HCT116 (cell line): ENCODE data around the gene THSD4. TPM values are rescaled to one million over a fixed set of nuclear protein-coding genes. Genes with fewer than 3 reads are reported as not detected.

Source experiments
- ATAC-seq: fragments of 200-7000 bp; cut with Tn5 transposase; 2 replicates; pipeline ENCODE4 v1.9.1; 2020; ENCODE audit warnings: mild to moderate bottlenecking, moderate library complexity
- BruUV-seq: library from RNA; stranded (reverse); fragments of 400-500 nt; replicated peaks from 2 replicates; lab custom pipeline; 2021; lab: Mats Ljungman, UMichigan
- CTCF ChIA-PET: fragments of 300-600 bp; sonication (Branson Sonifier 250); formaldehyde crosslinking; loops from one replicate; lab custom pipeline; 2021; ENCODE audit warnings: antibody characterized with exemption; lab: Charles Lee
- POLR2A ChIA-PET: fragments of 300-600, 350-600 bp; sonication (Branson Sonifier 250); formaldehyde crosslinking; loops from one replicate; lab custom pipeline; 2021; ENCODE audit warnings: antibody characterized with exemption; lab: Charles Lee
- RAD21 ChIA-PET, 2 experiments: fragments of 300-600 bp; sonication (Branson Sonifier 250); formaldehyde crosslinking; loops; one replicate each; lab custom pipeline; 2023; ENCODE audit warnings: low total read pairs in 2 of 2; ENCODE audit not compliant: uncharacterized antibody in 2 of 2, unreplicated experiment in 2 of 2, low non-redundant PET in 1 of 2; lab: Charles Lee
- DNase-seq: peaks from one replicate; pipeline ENCODE4 v3.0.0-alpha.2; 2010; ENCODE audit warnings: low read depth, low spot score
- H2AFZ ChIP-seq: fragments of 200-600 bp; shearing (Covaris generic), sonication (generic); 2 replicates; pipeline ENCODE4 v1.6.1; 2017; ENCODE audit warnings: low read depth, mixed run types, mixed read lengths, antibody characterized with exemption, low read length; ENCODE audit not compliant: poor library complexity, severe bottlenecking
- H3K27ac ChIP-seq: 2 replicates; pipeline ENCODE4 v1.5.1; 2012; ENCODE audit warnings: low read depth, low read length
- H3K27me3 ChIP-seq: fragments of 200-600 bp; sonication (generic); 2 replicates; pipeline ENCODE4 v1.6.1; 2016; ENCODE audit warnings: mixed run types, low read length, mixed read lengths; ENCODE audit not compliant: insufficient read depth
- H3K36me3 ChIP-seq, 2 experiments: fragments of 200-500 bp in 1 of 2; fragments of 200-600 bp in 1 of 2; sonication (Bioruptor generic) in 1 of 2; sonication (generic) in 1 of 2; 2 replicates each; pipeline versions ENCODE4 v1.5.1 to v1.6.1; 2014 to 2016; ENCODE audit warnings: low read length in 2 of 2, inconsistent platforms in 1 of 2, mixed read lengths in 1 of 2, mixed run types in 1 of 2; ENCODE audit not compliant: insufficient read depth in 2 of 2, control insufficient read depth in 1 of 2
- H3K4me1 ChIP-seq, 2 experiments: fragments of 200-600 bp in 1 of 2; sonication (generic) in 1 of 2; 2 replicates each; pipeline versions ENCODE4 v1.5.1 to v1.6.1; 2012 to 2017; ENCODE audit warnings: low read length in 2 of 2, inconsistent platforms in 1 of 2, mild to moderate bottlenecking in 1 of 2, mixed read lengths in 1 of 2, mixed run types in 1 of 2, moderate library complexity in 1 of 2; ENCODE audit not compliant: insufficient read depth in 2 of 2, control insufficient read depth in 1 of 2
- H3K4me2 ChIP-seq: fragments of 200-600 bp; sonication (generic); 2 replicates; pipeline ENCODE4 v1.6.1; 2017; ENCODE audit warnings: mixed run types, low read length, mixed read lengths
- H3K4me3 ChIP-seq, 2 experiments: fragments of 200-600 bp in 1 of 2; sonication (generic) in 1 of 2; replicated peaks in 1 of 2; 2 replicates each; pipeline ENCODE4 v1.5.1; 2011 to 2016; ENCODE audit warnings: low read length in 2 of 2, control low read depth in 1 of 2, low read depth in 1 of 2, mild to moderate bottlenecking in 1 of 2, mixed read lengths in 1 of 2, mixed run types in 1 of 2
- H3K79me2 ChIP-seq: fragments of 200-600 bp; sonication (generic); 2 replicates; pipeline ENCODE4 v1.6.1; 2017; ENCODE audit warnings: mild to moderate bottlenecking, mixed run types, low read length, moderate library complexity, mixed read lengths; ENCODE audit not compliant: insufficient read depth
- H3K9ac ChIP-seq: fragments of 200-600 bp; sonication (generic); 2 replicates; pipeline ENCODE4 v1.6.1; 2016; ENCODE audit warnings: low read length, mixed read lengths
- H3K9me2 ChIP-seq: fragments of 200-600 bp; sonication (generic), shearing (Covaris generic); 2 replicates; pipeline ENCODE4 v1.6.1; 2017; ENCODE audit warnings: mixed run types, mild to moderate bottlenecking, moderate library complexity; ENCODE audit not compliant: insufficient read depth
- H3K9me3 ChIP-seq, 2 experiments: fragments of 200-500 bp in 1 of 2; fragments of 200-600 bp in 1 of 2; sonication (Bioruptor generic) in 1 of 2; sonication (generic) in 1 of 2; 2 replicates each; pipeline ENCODE4 v1.6.1; 2014 to 2017; ENCODE audit warnings: low read length in 2 of 2, mixed read lengths in 2 of 2, inconsistent platforms in 1 of 2, low read depth in 1 of 2, mild to moderate bottlenecking in 1 of 2, mixed run types in 1 of 2, moderate library complexity in 1 of 2; ENCODE audit not compliant: control insufficient read depth in 1 of 2, insufficient read depth in 1 of 2
- H4K20me1 ChIP-seq: fragments of 200-600 bp; sonication (generic), shearing (Covaris generic); 2 replicates; pipeline ENCODE4 v1.6.1; 2017; ENCODE audit warnings: mixed run types, mild to moderate bottlenecking, moderate library complexity; ENCODE audit not compliant: insufficient read depth
- CBX3 ChIP-seq: IDR thresholded peaks from 2 replicates; pipeline ENCODE4 v1.6.1; 2012; ENCODE audit warnings: low read depth
- CEBPB ChIP-seq: IDR thresholded peaks from 2 replicates; pipeline ENCODE4 v1.6.1; 2012; ENCODE audit warnings: low read depth
- CTCF ChIP-seq, 3 experiments: fragments of 200-600 bp in 1 of 3; sonication (generic) in 1 of 3; IDR thresholded peaks in 2 of 3; conservative IDR thresholded peaks in 1 of 3; 2 replicates each; pipeline ENCODE4 v1.5.1; 2012 to 2017; ENCODE audit warnings: low read depth in 2 of 3, low read length in 2 of 3, antibody characterized with exemption in 1 of 3, borderline replicate concordance in 1 of 3, control low read depth in 1 of 3, mild to moderate bottlenecking in 1 of 3, mixed read lengths in 1 of 3, mixed run types in 1 of 3, moderate library complexity in 1 of 3; ENCODE audit not compliant: insufficient read depth in 1 of 3
- EGR1 ChIP-seq: IDR thresholded peaks from 2 replicates; pipeline ENCODE4 v1.6.1; 2012; ENCODE audit warnings: low read depth
- ELF1 ChIP-seq: IDR thresholded peaks from 2 replicates; pipeline ENCODE4 v1.6.1; 2012; ENCODE audit warnings: low read depth, borderline replicate concordance
- EZH2 ChIP-seq: fragments of 200-600 bp; sonication (generic); IDR thresholded peaks from 2 replicates; pipeline ENCODE4 v1.6.1; 2017; ENCODE audit warnings: antibody characterized with exemption, mixed run types
- FOSL1 ChIP-seq: IDR thresholded peaks from 2 replicates; pipeline ENCODE4 v1.6.1; 2012; ENCODE audit warnings: low read depth
- JUND ChIP-seq: IDR thresholded peaks from 2 replicates; pipeline ENCODE4 v1.6.1; 2012
- MAX ChIP-seq: IDR thresholded peaks from 2 replicates; pipeline ENCODE4 v1.6.1; 2012
- POLR2A ChIP-seq: IDR thresholded peaks from 2 replicates; pipeline ENCODE4 v1.7.0; 2011; ENCODE audit warnings: borderline replicate concordance; ENCODE audit not compliant: insufficient read depth, insufficient read length; ENCODE audit errors: extremely low read depth
- POLR2AphosphoS5 ChIP-seq: IDR thresholded peaks from 2 replicates; pipeline ENCODE4 v1.6.1; 2011; ENCODE audit warnings: mild to moderate bottlenecking, low read depth, low read length, moderate library complexity
- RAD21 ChIP-seq: IDR thresholded peaks from 2 replicates; pipeline ENCODE4 v1.6.1; 2012; ENCODE audit warnings: low read depth, mild to moderate bottlenecking
- SIN3A ChIP-seq: IDR thresholded peaks from 2 replicates; pipeline ENCODE4 v1.6.1; 2012; ENCODE audit warnings: low read depth
- TCF7L2 ChIP-seq: IDR thresholded peaks from 2 replicates; pipeline ENCODE4 v1.7.0; 2011; ENCODE audit warnings: borderline replicate concordance, inconsistent platforms; ENCODE audit not compliant: insufficient read depth, insufficient read length; ENCODE audit errors: extremely low read depth
- YY1 ChIP-seq: IDR thresholded peaks from 2 replicates; pipeline ENCODE4 v1.6.1; 2011; ENCODE audit warnings: low read length, low read depth, moderate library complexity, mild to moderate bottlenecking; ENCODE audit not compliant: insufficient replicate concordance; ENCODE audit errors: extremely low read depth
- ZBTB33 ChIP-seq: IDR thresholded peaks from 2 replicates; pipeline ENCODE4 v1.6.1; 2011; ENCODE audit warnings: mild to moderate bottlenecking, low read length, moderate library complexity; ENCODE audit not compliant: insufficient replicate concordance; ENCODE audit errors: extremely low read depth
- ZFX ChIP-seq: fragments of 450-650 bp; IDR thresholded peaks from 2 replicates; pipeline ENCODE4 v1.6.1; 2017
- ZNF274 ChIP-seq: fragments of 200-500 bp; sonication (Bioruptor generic); IDR thresholded peaks from 2 replicates; pipeline ENCODE4 v1.6.1; 2014; ENCODE audit warnings: mild to moderate bottlenecking, low read depth, low read length, inconsistent platforms
- intact Hi-C: fragments of 100-400 bp; cut with micrococcal nuclease; formaldehyde crosslinking; loops from 2 replicates; pipeline ENCODE4 v1.10.0; 2022
- total RNA-seq: library from RNA; stranded (reverse); gene quantifications from one replicate; pipeline ENCODE4 v1.2.1, GENCODE V29; 2021; ENCODE audit not compliant: unreplicated experiment
- TF ChIP-seq, protein P1 (sequence below): IDR thresholded peaks from 2 replicates; pipeline ENCODE4 v1.6.1; 2012
- TF ChIP-seq, protein P2 (sequence below): IDR thresholded peaks from 2 replicates; pipeline ENCODE4 v1.6.1; 2012; ENCODE audit warnings: low read depth

The THSD4 gene
- total RNA-seq, 1 experiment from 2014 or later, result 30.5 TPM

DNA sequence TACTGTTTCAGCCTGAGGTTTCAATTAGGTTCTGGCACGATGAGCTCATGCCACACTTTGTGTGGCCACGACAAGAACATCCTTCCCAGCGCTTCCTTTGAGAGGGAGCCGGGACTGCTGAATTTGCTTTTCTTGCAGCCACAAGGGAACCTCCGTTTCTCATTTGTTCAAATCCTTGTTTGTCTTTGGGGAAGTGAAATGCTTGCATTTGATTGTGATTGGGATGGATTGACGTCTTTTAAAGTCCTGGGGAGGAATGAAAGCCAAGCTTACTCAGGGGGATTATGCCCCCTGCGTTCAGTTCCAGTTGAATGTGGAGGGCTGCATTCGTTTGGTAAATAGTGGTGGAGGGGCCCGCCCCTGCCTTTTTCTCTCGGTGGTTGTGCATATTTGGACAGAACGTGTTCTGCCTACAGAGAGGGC, 277.6 kb downstream of the THSD4 start:
- Histone ChIP-seq H3K4me2 (no peak overlapping the region), H3K27ac (no peak overlapping the region), H2AFZ (no peak overlapping the region), H3K79me2 (no peaks in the 10 kb centered on the region), H3K9me2 (no peaks in the 10 kb centered on the region), H3K9ac (no peak overlapping the region), H3K36me3 (no peaks in the 10 kb centered on the region), H4K20me1 (no peaks in the 10 kb centered on the region), H3K4me1 (peaks cover 6 to 17% of the 10 kb centered on the region in 2 experiments; a peak in 3 of 4 replicates), H3K4me3 (no peak overlapping the region), H3K27me3 (no peaks in the 10 kb centered on the region), H3K9me3 (no peaks in the 10 kb centered on the region)
- DNase-seq (no peak), ATAC-seq (no peak)
- intact Hi-C loops, result no loop called here
- RAD21 ChIA-PET, result no interaction called here
- no peak for TF ChIP-seq RAD21
- no peak for TF ChIP-seq ZNF274
- no peak for TF ChIP-seq SIN3A
- no peak for TF ChIP-seq ZBTB33
- TF ChIP-seq POLR2A, result no peak
- TF ChIP-seq FOSL1, result no peak
- TF ChIP-seq EGR1, result no peak
- no peak for TF ChIP-seq YY1
- no peak for TF ChIP-seq CTCF (IDR thresholded peaks at IDR 0.05 in 2 of 3, conservative IDR thresholded peaks at IDR 0.05 in 1 of 3; ENCODE audit: borderline replicate concordance in 1 of 3, insufficient read depth in 1 of 3, low read depth in 2 of 3, low read length in 2 of 3)
- no peak for TF ChIP-seq CEBPB
- TF ChIP-seq JUND, result no peak
- TF ChIP-seq, protein P1, sequence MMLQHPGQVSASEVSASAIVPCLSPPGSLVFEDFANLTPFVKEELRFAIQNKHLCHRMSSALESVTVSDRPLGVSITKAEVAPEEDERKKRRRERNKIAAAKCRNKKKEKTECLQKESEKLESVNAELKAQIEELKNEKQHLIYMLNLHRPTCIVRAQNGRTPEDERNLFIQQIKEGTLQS, result no peak
- no peak for TF ChIP-seq EZH2
- TF ChIP-seq MAX, result no peak
- no peak for TF ChIP-seq CBX3
- no peak for TF ChIP-seq POLR2AphosphoS5
- TF ChIP-seq, protein P2, sequence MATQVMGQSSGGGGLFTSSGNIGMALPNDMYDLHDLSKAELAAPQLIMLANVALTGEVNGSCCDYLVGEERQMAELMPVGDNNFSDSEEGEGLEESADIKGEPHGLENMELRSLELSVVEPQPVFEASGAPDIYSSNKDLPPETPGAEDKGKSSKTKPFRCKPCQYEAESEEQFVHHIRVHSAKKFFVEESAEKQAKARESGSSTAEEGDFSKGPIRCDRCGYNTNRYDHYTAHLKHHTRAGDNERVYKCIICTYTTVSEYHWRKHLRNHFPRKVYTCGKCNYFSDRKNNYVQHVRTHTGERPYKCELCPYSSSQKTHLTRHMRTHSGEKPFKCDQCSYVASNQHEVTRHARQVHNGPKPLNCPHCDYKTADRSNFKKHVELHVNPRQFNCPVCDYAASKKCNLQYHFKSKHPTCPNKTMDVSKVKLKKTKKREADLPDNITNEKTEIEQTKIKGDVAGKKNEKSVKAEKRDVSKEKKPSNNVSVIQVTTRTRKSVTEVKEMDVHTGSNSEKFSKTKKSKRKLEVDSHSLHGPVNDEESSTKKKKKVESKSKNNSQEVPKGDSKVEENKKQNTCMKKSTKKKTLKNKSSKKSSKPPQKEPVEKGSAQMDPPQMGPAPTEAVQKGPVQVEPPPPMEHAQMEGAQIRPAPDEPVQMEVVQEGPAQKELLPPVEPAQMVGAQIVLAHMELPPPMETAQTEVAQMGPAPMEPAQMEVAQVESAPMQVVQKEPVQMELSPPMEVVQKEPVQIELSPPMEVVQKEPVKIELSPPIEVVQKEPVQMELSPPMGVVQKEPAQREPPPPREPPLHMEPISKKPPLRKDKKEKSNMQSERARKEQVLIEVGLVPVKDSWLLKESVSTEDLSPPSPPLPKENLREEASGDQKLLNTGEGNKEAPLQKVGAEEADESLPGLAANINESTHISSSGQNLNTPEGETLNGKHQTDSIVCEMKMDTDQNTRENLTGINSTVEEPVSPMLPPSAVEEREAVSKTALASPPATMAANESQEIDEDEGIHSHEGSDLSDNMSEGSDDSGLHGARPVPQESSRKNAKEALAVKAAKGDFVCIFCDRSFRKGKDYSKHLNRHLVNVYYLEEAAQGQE, result no peak
- TF ChIP-seq TCF7L2, result no peak
- TF ChIP-seq ELF1, result no peak
- no peak for TF ChIP-seq ZFX
- POLR2A ChIA-PET, result no interaction called here
- CTCF ChIA-PET, result no interaction called here
- no TSS peak for BruUV-seq
